Right lobe of liver (tissue), 4 donors: ENCODE data around the gene LRRC38.

Experiments used
- POLR2A ChIP-seq: fragments of 450-650 bp; IDR thresholded peaks from one replicate; pipeline ENCODE4 v1.6.1; 2017; ENCODE audit warnings: antibody characterized with exemption, mild to moderate bottlenecking
- TF ChIP-seq, protein P1 (sequence below), 4 donors: fragments of 200-600 bp in 3 of 4; fragments of 450-650 bp in 1 of 4; IDR thresholded peaks; one replicate each; pipeline versions ENCODE4 v1.5.1 to v1.8.0; 2016 to 2022; ENCODE audit warnings: antibody characterized with exemption in 4 of 4, mild to moderate bottlenecking in 2 of 4
- donor health status: DM: no; HTN: no; CAD: no.
- donor health status: DM: no; HTN: no; CAD: no.
- donor health status: DM: no; HTN: yes; CAD: no.

DNA sequence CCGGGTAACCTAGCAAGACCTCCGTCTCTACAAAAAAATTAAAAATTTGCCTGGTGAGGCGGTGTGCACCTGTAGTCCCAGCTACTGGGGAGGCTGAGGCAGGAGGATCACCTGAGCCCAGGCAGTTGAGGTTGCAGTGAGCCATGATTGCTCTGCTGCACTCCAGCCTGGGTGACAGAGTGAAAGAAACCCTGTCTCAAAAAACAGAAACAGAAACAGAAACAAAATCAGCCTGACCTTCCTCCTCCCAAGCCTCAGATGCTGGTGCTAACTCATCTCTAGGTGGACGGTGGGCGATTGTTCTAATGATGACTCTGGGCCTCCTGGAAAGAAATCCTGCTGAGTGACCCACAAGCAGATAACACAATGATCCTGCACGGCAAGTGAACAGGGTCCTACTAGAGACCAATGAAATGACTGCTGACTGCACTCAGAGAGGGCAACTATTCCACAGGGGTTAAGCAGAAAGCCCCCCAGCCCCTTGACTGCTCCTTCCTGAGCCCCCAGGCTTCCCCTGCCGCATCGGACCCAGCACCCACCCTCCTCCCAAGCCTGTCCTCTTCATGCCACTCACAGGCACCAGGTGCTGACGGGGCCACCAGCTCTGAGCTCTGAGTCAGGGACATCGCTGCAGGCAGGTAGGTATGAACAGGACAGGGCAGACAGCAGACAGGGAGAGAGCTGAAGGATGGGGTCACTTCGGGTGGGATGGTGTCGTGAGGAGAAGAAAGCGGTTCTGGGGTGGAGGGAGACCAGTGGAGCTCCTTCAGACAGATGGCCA is 27.8 kb upstream of the LRRC38 start:
- TF ChIP-seq, protein P1, sequence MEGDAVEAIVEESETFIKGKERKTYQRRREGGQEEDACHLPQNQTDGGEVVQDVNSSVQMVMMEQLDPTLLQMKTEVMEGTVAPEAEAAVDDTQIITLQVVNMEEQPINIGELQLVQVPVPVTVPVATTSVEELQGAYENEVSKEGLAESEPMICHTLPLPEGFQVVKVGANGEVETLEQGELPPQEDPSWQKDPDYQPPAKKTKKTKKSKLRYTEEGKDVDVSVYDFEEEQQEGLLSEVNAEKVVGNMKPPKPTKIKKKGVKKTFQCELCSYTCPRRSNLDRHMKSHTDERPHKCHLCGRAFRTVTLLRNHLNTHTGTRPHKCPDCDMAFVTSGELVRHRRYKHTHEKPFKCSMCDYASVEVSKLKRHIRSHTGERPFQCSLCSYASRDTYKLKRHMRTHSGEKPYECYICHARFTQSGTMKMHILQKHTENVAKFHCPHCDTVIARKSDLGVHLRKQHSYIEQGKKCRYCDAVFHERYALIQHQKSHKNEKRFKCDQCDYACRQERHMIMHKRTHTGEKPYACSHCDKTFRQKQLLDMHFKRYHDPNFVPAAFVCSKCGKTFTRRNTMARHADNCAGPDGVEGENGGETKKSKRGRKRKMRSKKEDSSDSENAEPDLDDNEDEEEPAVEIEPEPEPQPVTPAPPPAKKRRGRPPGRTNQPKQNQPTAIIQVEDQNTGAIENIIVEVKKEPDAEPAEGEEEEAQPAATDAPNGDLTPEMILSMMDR (IDR thresholded peaks at IDR 0.05): no peak
- no peak for TF ChIP-seq POLR2A
